Measurements from ENCODE around the gene PAK5. TPM values are rescaled to one million over a fixed set of nuclear protein-coding genes. Genes with fewer than 3 reads are reported as not detected.

Gene PAK5
- total RNA-seq, 1 experiment from 2014 or later, result not detected

- TF ChIP-seq, protein P1, sequence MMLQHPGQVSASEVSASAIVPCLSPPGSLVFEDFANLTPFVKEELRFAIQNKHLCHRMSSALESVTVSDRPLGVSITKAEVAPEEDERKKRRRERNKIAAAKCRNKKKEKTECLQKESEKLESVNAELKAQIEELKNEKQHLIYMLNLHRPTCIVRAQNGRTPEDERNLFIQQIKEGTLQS (IDR thresholded peaks at IDR 0.05), result no peak
- no peak for TF ChIP-seq SRF (IDR thresholded peaks at IDR 0.05; ENCODE audit: low read depth)
- no peak for TF ChIP-seq ZBTB33 (IDR thresholded peaks at IDR 0.05; ENCODE audit: extremely low read depth, insufficient replicate concordance, low read length)
These were observed 322.5 kb downstream of the PAK5 start (continued) for GRCh38 chr20:9516234-9516871.

GRCh38 chr20:9515741-9516233, 323.1 kb downstream of the PAK5 start:
- H4K20me1 ChIP-seq (ENCODE audit: insufficient read depth), result no peaks in the 10 kb centered on the region
- ChIA-PET CTCF (no interaction called here), POLR2A (no interaction called here), RAD21 (ENCODE audit: low non-redundant PET in 1 of 2, low total read pairs in 2 of 2, uncharacterized antibody in 2 of 2, unreplicated experiment in 2 of 2) (no interaction called here)
- no peak overlapping the region for H3K9ac ChIP-seq (ENCODE audit: low read length)
- 0 out of 4 replicates have a peak, but pooled peaks cover 2 to 8% of the 10 kb centered on the region in 2 experiments for H3K4me1 ChIP-seq (ENCODE audit: control insufficient read depth in 1 of 2, insufficient read depth in 2 of 2, low read length in 2 of 2)
- no peak overlapping the region for H3K4me2 ChIP-seq (ENCODE audit: low read length)
- DNase-seq (ENCODE audit: low read depth, low spot score) (no peak), ATAC-seq (no peak)
- no peaks in the 10 kb centered on the region for H3K36me3 ChIP-seq (ENCODE audit: control insufficient read depth in 1 of 2, insufficient read depth in 2 of 2, low read length in 2 of 2)
- no peak overlapping the region for H3K27ac ChIP-seq (ENCODE audit: low read depth, low read length)
- H2AFZ ChIP-seq (ENCODE audit: low read depth, low read length, poor library complexity, severe bottlenecking), result no peak overlapping the region
- no TSS peak for BruUV-seq (replicated peaks)
- intact Hi-C loops (cut with micrococcal nuclease), result no loop called here
- no peaks in the 10 kb centered on the region for H3K9me2 ChIP-seq (ENCODE audit: insufficient read depth)
- H3K9me3 ChIP-seq (ENCODE audit: control insufficient read depth in 1 of 2, insufficient read depth in 1 of 2, low read depth in 1 of 2, low read length in 2 of 2), result no peaks in the 10 kb centered on the region
- no peaks in the 10 kb centered on the region for H3K79me2 ChIP-seq (ENCODE audit: insufficient read depth, low read length)
- H3K4me3 ChIP-seq (replicated peaks in 1 of 2; ENCODE audit: low read depth in 1 of 2, low read length in 2 of 2), result no peak overlapping the region
- H3K27me3 ChIP-seq (ENCODE audit: insufficient read depth, low read length), result peaks cover 41% of the 10 kb centered on the region
- no peak for TF ChIP-seq CBX3 (IDR thresholded peaks at IDR 0.05; ENCODE audit: low read depth)
- no peak for TF ChIP-seq YY1 (IDR thresholded peaks at IDR 0.05; ENCODE audit: extremely low read depth, insufficient replicate concordance, low read depth, low read length)
- TF ChIP-seq, protein P2, sequence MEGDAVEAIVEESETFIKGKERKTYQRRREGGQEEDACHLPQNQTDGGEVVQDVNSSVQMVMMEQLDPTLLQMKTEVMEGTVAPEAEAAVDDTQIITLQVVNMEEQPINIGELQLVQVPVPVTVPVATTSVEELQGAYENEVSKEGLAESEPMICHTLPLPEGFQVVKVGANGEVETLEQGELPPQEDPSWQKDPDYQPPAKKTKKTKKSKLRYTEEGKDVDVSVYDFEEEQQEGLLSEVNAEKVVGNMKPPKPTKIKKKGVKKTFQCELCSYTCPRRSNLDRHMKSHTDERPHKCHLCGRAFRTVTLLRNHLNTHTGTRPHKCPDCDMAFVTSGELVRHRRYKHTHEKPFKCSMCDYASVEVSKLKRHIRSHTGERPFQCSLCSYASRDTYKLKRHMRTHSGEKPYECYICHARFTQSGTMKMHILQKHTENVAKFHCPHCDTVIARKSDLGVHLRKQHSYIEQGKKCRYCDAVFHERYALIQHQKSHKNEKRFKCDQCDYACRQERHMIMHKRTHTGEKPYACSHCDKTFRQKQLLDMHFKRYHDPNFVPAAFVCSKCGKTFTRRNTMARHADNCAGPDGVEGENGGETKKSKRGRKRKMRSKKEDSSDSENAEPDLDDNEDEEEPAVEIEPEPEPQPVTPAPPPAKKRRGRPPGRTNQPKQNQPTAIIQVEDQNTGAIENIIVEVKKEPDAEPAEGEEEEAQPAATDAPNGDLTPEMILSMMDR (IDR thresholded peaks at IDR 0.05 in 2 of 3, conservative IDR thresholded peaks at IDR 0.05 in 1 of 3; ENCODE audit: borderline replicate concordance in 1 of 3, insufficient read depth in 1 of 3, low read depth in 2 of 3, low read length in 2 of 3), result no peak
- TF ChIP-seq SRF (IDR thresholded peaks at IDR 0.05; ENCODE audit: low read depth), result no peak
- no peak for TF ChIP-seq EZH2phosphoT487 (IDR thresholded peaks at IDR 0.05; ENCODE audit: borderline replicate concordance)
- no peak for TF ChIP-seq TCF7L2 (IDR thresholded peaks at IDR 0.05; ENCODE audit: borderline replicate concordance, extremely low read depth, insufficient read depth, insufficient read length)
- TF ChIP-seq EGR1 (IDR thresholded peaks at IDR 0.05; ENCODE audit: low read depth), result no peak
- no peak for TF ChIP-seq SIN3A (IDR thresholded peaks at IDR 0.05; ENCODE audit: low read depth)
- TF ChIP-seq SP1 (IDR thresholded peaks at IDR 0.05; ENCODE audit: low read depth), result no peak
- TF ChIP-seq JUND (IDR thresholded peaks at IDR 0.05), result no peak
- TF ChIP-seq FOSL1 (IDR thresholded peaks at IDR 0.05; ENCODE audit: low read depth), result no peak
- no peak for TF ChIP-seq REST (IDR thresholded peaks at IDR 0.05; ENCODE audit: low read depth)
